Neural cell (in vitro differentiated cells): Measurements from ENCODE around the gene CTNNA2. TPM values are rescaled to one million over a fixed set of nuclear protein-coding genes. Genes with fewer than 3 reads are reported as not detected.

Experiments used
- H2AFZ ChIP-seq: fragments of 200-600, 300-800 bp; sonication (generic), shearing (Covaris generic); 2 replicates; pipeline ENCODE4 v1.6.0; 2014; ENCODE audit warnings: low read depth, mild to moderate bottlenecking, antibody characterized with exemption, low read length, moderate library complexity
- H3F3A ChIP-seq: fragments of 200-600 bp; shearing (Covaris generic); 2 replicates; pipeline ENCODE4 v1.6.1; 2016; ENCODE audit warnings: mild to moderate bottlenecking, moderate library complexity, mixed read lengths, antibody characterized with exemption, low read length; ENCODE audit not compliant: insufficient read depth, poor library complexity, severe bottlenecking
- H3K27ac ChIP-seq: fragments of 200-600, 300-800 bp; sonication (generic), shearing (Covaris generic); 2 replicates; pipeline ENCODE4 v1.5.1; 2014; ENCODE audit warnings: mild to moderate bottlenecking, low read length, moderate library complexity
- H3K27me3 ChIP-seq: fragments of 300-800, 200-600 bp; sonication (generic), shearing (Covaris generic); 2 replicates; pipeline ENCODE4 v1.6.0; 2014; ENCODE audit warnings: mild to moderate bottlenecking, low read depth, low read length, moderate library complexity; ENCODE audit not compliant: insufficient read depth
- H3K36me3 ChIP-seq: fragments of 300-800, 200-600 bp; sonication (generic), shearing (Covaris generic); 2 replicates; pipeline ENCODE4 v1.5.1; 2014; ENCODE audit warnings: mild to moderate bottlenecking, antibody characterized with exemption, low read length, moderate library complexity; ENCODE audit not compliant: insufficient read depth
- H3K4me2 ChIP-seq: fragments of 300-800, 200-600 bp; sonication (generic), shearing (Covaris generic); 2 replicates; pipeline ENCODE4 v1.6.0; 2014; ENCODE audit warnings: mild to moderate bottlenecking, low read length
- H3K4me3 ChIP-seq: fragments of 300-800, 200-600 bp; sonication (generic), shearing (Covaris generic); 2 replicates; pipeline ENCODE4 v1.5.1; 2014; ENCODE audit warnings: mild to moderate bottlenecking, low read length, moderate library complexity
- H3K79me2 ChIP-seq: fragments of 200-600 bp; shearing (Covaris generic); replicated peaks from 2 replicates; pipeline ENCODE4 v1.6.0; 2014; ENCODE audit warnings: mild to moderate bottlenecking, low read length, moderate library complexity; ENCODE audit not compliant: insufficient read depth
- H3K9ac ChIP-seq: fragments of 300-800, 200-600 bp; sonication (generic), shearing (Covaris generic); 2 replicates; pipeline ENCODE4 v1.6.1; 2016; ENCODE audit warnings: mild to moderate bottlenecking, low read length, mixed read lengths
- H3K9me2 ChIP-seq: fragments of 200-600 bp; shearing (Covaris generic); 2 replicates; pipeline ENCODE4 v1.6.1; 2016; ENCODE audit warnings: mild to moderate bottlenecking, low read length, mixed read lengths; ENCODE audit not compliant: insufficient read depth
- H3K9me3 ChIP-seq: fragments of 200-600, 300-800 bp; sonication (generic), shearing (Covaris generic); 2 replicates; pipeline ENCODE4 v1.6.1; 2016; ENCODE audit warnings: mild to moderate bottlenecking, mixed run types, low read length, moderate library complexity, mixed read lengths
- H4K20me1 ChIP-seq: fragments of 200-600 bp; shearing (Covaris generic); 2 replicates; pipeline ENCODE4 v1.6.1; 2016; ENCODE audit warnings: mild to moderate bottlenecking, mixed run types; ENCODE audit not compliant: insufficient read depth
- EP300 ChIP-seq: fragments of 450-650 bp; conservative IDR thresholded peaks from 2 replicates; pipeline ENCODE4 v1.6.1; 2014; ENCODE audit warnings: antibody characterized with exemption, mild to moderate bottlenecking, moderate library complexity; ENCODE audit not compliant: poor library complexity, severe bottlenecking
- EZH2 ChIP-seq: fragments of 200-600, 300-800 bp; shearing (Covaris generic), sonication (generic); IDR thresholded peaks from 2 replicates; pipeline ENCODE4 v1.6.1; 2014; ENCODE audit warnings: antibody characterized with exemption, low read length, borderline replicate concordance, mild to moderate bottlenecking; ENCODE audit not compliant: insufficient read depth, poor library complexity, severe bottlenecking
- MXI1 ChIP-seq: fragments of 450-650 bp; conservative IDR thresholded peaks from 2 replicates; pipeline ENCODE4 v1.6.1; 2014; ENCODE audit warnings: antibody characterized with exemption, mild to moderate bottlenecking; ENCODE audit not compliant: poor library complexity, severe bottlenecking
- POLR2AphosphoS5 ChIP-seq: IDR thresholded peaks from 2 replicates; pipeline ENCODE4 v1.6.1; 2012
- RAD21 ChIP-seq: fragments of 450-650 bp; conservative IDR thresholded peaks from 2 replicates; pipeline ENCODE4 v1.6.1; 2014; ENCODE audit warnings: antibody characterized with exemption, mild to moderate bottlenecking, moderate library complexity
- REST ChIP-seq: IDR thresholded peaks from 2 replicates; pipeline ENCODE4 v1.6.1; 2012; ENCODE audit warnings: borderline replicate concordance
- SMC3 ChIP-seq: fragments of 450-650 bp; conservative IDR thresholded peaks from 2 replicates; pipeline ENCODE4 v1.6.1; 2014; ENCODE audit warnings: antibody characterized with exemption, mild to moderate bottlenecking, moderate library complexity; ENCODE audit not compliant: poor library complexity
- TAF1 ChIP-seq: IDR thresholded peaks from 2 replicates; pipeline ENCODE4 v1.6.1; 2012; ENCODE audit warnings: low read depth
- polyA plus RNA-seq: library from polyadenylated mRNA; depleted of rRNA; stranded (reverse); fragments of >200 nt; gene quantifications from 2 replicates; pipeline ENCODE4 v1.2.3, GENCODE V29; 2014
- TF ChIP-seq, protein P1 (sequence below): fragments of 450-650 bp; IDR thresholded peaks from 2 replicates; pipeline ENCODE4 v1.5.1; 2014; ENCODE audit warnings: antibody characterized with exemption, mild to moderate bottlenecking, moderate library complexity; ENCODE audit not compliant: poor library complexity, severe bottlenecking

CTNNA2 gene
- polyA plus RNA-seq, 1 donor from 2014 or later: 194 TPM

GRCh38 chr2:79993144-79993543 lies 480.3 kb downstream of the CTNNA2 start:
- H3K27ac ChIP-seq: no peak overlapping the region
- TF ChIP-seq EP300 (no peak), TAF1 (no peak), SMC3 (no peak), REST (no peak), EZH2 (no peak), POLR2AphosphoS5 (no peak), RAD21 (no peak), MXI1 (no peak)
- TF ChIP-seq, protein P1, sequence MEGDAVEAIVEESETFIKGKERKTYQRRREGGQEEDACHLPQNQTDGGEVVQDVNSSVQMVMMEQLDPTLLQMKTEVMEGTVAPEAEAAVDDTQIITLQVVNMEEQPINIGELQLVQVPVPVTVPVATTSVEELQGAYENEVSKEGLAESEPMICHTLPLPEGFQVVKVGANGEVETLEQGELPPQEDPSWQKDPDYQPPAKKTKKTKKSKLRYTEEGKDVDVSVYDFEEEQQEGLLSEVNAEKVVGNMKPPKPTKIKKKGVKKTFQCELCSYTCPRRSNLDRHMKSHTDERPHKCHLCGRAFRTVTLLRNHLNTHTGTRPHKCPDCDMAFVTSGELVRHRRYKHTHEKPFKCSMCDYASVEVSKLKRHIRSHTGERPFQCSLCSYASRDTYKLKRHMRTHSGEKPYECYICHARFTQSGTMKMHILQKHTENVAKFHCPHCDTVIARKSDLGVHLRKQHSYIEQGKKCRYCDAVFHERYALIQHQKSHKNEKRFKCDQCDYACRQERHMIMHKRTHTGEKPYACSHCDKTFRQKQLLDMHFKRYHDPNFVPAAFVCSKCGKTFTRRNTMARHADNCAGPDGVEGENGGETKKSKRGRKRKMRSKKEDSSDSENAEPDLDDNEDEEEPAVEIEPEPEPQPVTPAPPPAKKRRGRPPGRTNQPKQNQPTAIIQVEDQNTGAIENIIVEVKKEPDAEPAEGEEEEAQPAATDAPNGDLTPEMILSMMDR: no peak
- no peak overlapping the region for H2AFZ ChIP-seq
- H3K4me2 ChIP-seq: no peak overlapping the region
- no peaks in the 10 kb centered on the region for H3K36me3 ChIP-seq
- H4K20me1 ChIP-seq: no peaks in the 10 kb centered on the region
- H3K9me2 ChIP-seq: no peaks in the 10 kb centered on the region
- no peaks in the 10 kb centered on the region for H3K79me2 ChIP-seq
- no peaks in the 10 kb centered on the region for H3K9me3 ChIP-seq
- no peaks in the 10 kb centered on the region for H3K27me3 ChIP-seq
- H3F3A ChIP-seq: no peaks in the 10 kb centered on the region
- H3K4me3 ChIP-seq: no peak overlapping the region
- H3K9ac ChIP-seq: no peak overlapping the region

DNA sequence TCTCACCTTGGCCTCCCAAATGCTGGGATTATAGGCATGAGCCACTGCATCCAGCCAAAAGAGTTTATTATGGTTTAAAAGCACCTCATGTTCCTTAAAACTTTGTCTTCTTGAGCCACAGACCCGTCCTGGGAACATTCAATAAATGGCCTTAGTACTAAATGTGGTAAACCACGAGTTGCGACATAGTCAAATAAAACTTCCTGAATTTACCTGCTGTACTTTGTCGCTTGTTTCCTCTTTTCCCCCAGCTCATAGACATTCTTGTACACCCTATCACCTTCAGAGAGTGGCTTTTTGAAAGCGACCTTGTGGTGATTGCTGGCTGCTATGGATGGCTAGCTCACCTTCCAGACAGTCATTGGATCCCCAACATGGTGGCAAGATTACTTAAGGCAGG lies 481.3 kb downstream of the CTNNA2 start:
- no peak overlapping the region for H3K9ac ChIP-seq
- no peaks in the 10 kb centered on the region for H4K20me1 ChIP-seq
- H3K36me3 ChIP-seq: no peaks in the 10 kb centered on the region
- no peaks in the 10 kb centered on the region for H3K79me2 ChIP-seq
- no peaks in the 10 kb centered on the region for H3K27me3 ChIP-seq
- H3K9me2 ChIP-seq: no peaks in the 10 kb centered on the region
- TF ChIP-seq RAD21 (no peak), REST (no peak), MXI1 (no peak), EZH2 (no peak), POLR2AphosphoS5 (no peak), TAF1 (no peak), EP300 (no peak), SMC3 (no peak)
- TF ChIP-seq, protein P1: no peak
- H3K27ac ChIP-seq: no peak overlapping the region
- H3K4me2 ChIP-seq: no peak overlapping the region
- no peaks in the 10 kb centered on the region for H3F3A ChIP-seq
- H2AFZ ChIP-seq: no peak overlapping the region
- no peak overlapping the region for H3K4me3 ChIP-seq
- H3K9me3 ChIP-seq: no peaks in the 10 kb centered on the region
